ENCODE data around the gene C1orf122. TPM values are rescaled to one million over a fixed set of nuclear protein-coding genes. Genes with fewer than 3 reads are reported as not detected.
A peak's percentile ranks its signal among the peaks of the same experiment; 100 is the strongest.

The C1orf122 gene
- total and polyA plus RNA-seq, 2 of the 8 experiments (the other 6 are each of a cell fraction or from before 2014, with no cell fraction given) = 32.1 to 36.9 TPM

GRCh38 chr1:37802439-37802838 is 5.2 kb upstream of the C1orf122 start:
- H4K8ac ChIP-seq (ENCODE audit: extremely low read depth, insufficient read depth, low read length) = no peak overlapping the region
- no peak overlapping the region for H3K27ac ChIP-seq (ENCODE audit: low read depth, low read length)
- no peak overlapping the region for H3K18ac ChIP-seq (ENCODE audit: extremely low read depth, low read length)
- H3K4me2 ChIP-seq (ENCODE audit: insufficient read depth in 1 of 2, low read depth in 2 of 2, low read length in 2 of 2) = no peak overlapping the region
- H3K79me1 ChIP-seq (ENCODE audit: low read depth, low read length) = peaks cover 8% of the 10 kb centered on the region
- TF ChIP-seq POLR2A (IDR thresholded peaks at IDR 0.05; ENCODE audit: control extremely low read depth in 1 of 2, low read depth in 2 of 2, low read length in 2 of 2) = 0 out of 3 replicates have a peak, but pooled peaks of 1 of the 2 experiments have one; percentile 17
- TF ChIP-seq POLR2AphosphoS5 (IDR thresholded peaks at IDR 0.05; ENCODE audit: low read depth, low read length) = peak; percentile 25; the same call in 1 of the 2 replicates
- TF ChIP-seq CBX5 (IDR thresholded peaks at IDR 0.05; ENCODE audit: low read depth, low read length) = no peak
- DNase-seq (ENCODE audit: low read depth in 1 of 2, low spot score in 2 of 2) (no peak), FAIRE-seq (no peak)
- H4K5ac ChIP-seq (ENCODE audit: insufficient read length, low read depth, low read length) = no peak overlapping the region
- no peak overlapping the region for H2BK15ac ChIP-seq (ENCODE audit: low read length)
- ChIA-PET POLR2A (ENCODE audit: partially characterized antibody) (interaction anchor here (0.7 to 2.4 kb wide), 4 partner anchors 15 to 208 kb away, joined by 3 to 8 read pairs (median 3); partner anchors contain the start of gene MTF1), CTCF (ENCODE audit: partially characterized antibody) (no interaction called here)
- no peak overlapping the region for H3K14ac ChIP-seq (ENCODE audit: insufficient read length)
- H3K23me2 ChIP-seq (ENCODE audit: low read depth, low read length) = peaks cover 5% of the 10 kb centered on the region; the same call in 1 of the 2 replicates
- 100% methylated on average over 1 of the region's 1 CpG; no CpG with 5 or more reads in 1 of the 2 experiments for WGBS, 2 experiments (ENCODE audit: extremely low coverage in 1 of 2, insufficient coverage in 1 of 2, insufficient read length in 1 of 2, insufficient replicate concordance in 2 of 2, low coverage in 1 of 2, low lambda C conversion rate in 2 of 2, missing lambda C conversion rate in 1 of 2)
- peaks cover 8 to 13% of the 10 kb centered on the region in 2 experiments for H3K79me2 ChIP-seq (ENCODE audit: control insufficient read depth in 1 of 2, insufficient read depth in 2 of 2, low read length in 2 of 2)
- H3K9me3 ChIP-seq (ENCODE audit: insufficient read depth in 2 of 2, low read depth in 1 of 2, low read length in 1 of 2) = no peaks in the 10 kb centered on the region
- no peak overlapping the region for H2BK20ac ChIP-seq (ENCODE audit: low read length)
- no peak overlapping the region for H4K91ac ChIP-seq (replicated peaks; ENCODE audit: insufficient read length, low read length)
- H3K9ac ChIP-seq (replicated peaks in 1 of 4; ENCODE audit: extremely low read depth in 1 of 4, low read depth in 3 of 4, low read length in 3 of 4) = no peak overlapping the region
- no peak overlapping the region for H2AFZ ChIP-seq (ENCODE audit: low read length)
- H3K4ac ChIP-seq (replicated peaks; ENCODE audit: insufficient read length, low read depth, low read length) = no peak overlapping the region
- H3K23ac ChIP-seq (ENCODE audit: insufficient read length) = no peak overlapping the region
- H2BK120ac ChIP-seq (replicated peaks; ENCODE audit: low read depth, low read length) = no peak overlapping the region
- H3K36me3 ChIP-seq (ENCODE audit: control insufficient read depth in 2 of 4, insufficient read depth in 4 of 4, low read length in 3 of 4) = peaks cover 23 to 56% (median 34%) of the 10 kb centered on the region in 4 experiments
- H3K4me1 ChIP-seq (replicated peaks in 1 of 4; ENCODE audit: control insufficient read depth in 3 of 4, insufficient read depth in 4 of 4, low read length in 3 of 4) = peaks cover 0 to 7% (median 6%) of the 10 kb centered on the region in 4 experiments; a peak in 3 of 7 replicates
- no peak overlapping the region for H3K4me3 ChIP-seq (ENCODE audit: extremely low read depth in 1 of 4, insufficient read depth in 2 of 4, low read depth in 3 of 4, low read length in 4 of 4)
- no peak overlapping the region for H2BK5ac ChIP-seq (ENCODE audit: low read depth, low read length)
- no peaks in the 10 kb centered on the region for H3K27me3 ChIP-seq (replicated peaks in 1 of 4; ENCODE audit: control insufficient read depth in 3 of 4, extremely low read depth in 1 of 4, insufficient read depth in 3 of 4, low read length in 3 of 4)
- peaks cover 0 to 17% of the 10 kb centered on the region in 2 experiments for H4K20me1 ChIP-seq (replicated peaks in 1 of 2; ENCODE audit: control insufficient read depth in 1 of 2, insufficient read depth in 2 of 2, low read length in 2 of 2)
- no peak overlapping the region for H2BK12ac ChIP-seq (ENCODE audit: low read depth, low read length)
- no peak overlapping the region for H2AK5ac ChIP-seq (ENCODE audit: low read depth, low read length)
- H3K56ac ChIP-seq (replicated peaks; ENCODE audit: insufficient read length, low read depth, low read length) = no peak overlapping the region
